HG03378 (cell line): ENCODE results near the gene COL11A2.

Experiments used
- ATAC-seq: cut with Tn5 transposase; IDR thresholded peaks from one replicate; pipeline ENCODE4 v1.9.1; 2021; ENCODE audit warnings: mild to moderate bottlenecking, moderate library complexity; ENCODE audit not compliant: unreplicated experiment

COL11A2 gene

DNA sequence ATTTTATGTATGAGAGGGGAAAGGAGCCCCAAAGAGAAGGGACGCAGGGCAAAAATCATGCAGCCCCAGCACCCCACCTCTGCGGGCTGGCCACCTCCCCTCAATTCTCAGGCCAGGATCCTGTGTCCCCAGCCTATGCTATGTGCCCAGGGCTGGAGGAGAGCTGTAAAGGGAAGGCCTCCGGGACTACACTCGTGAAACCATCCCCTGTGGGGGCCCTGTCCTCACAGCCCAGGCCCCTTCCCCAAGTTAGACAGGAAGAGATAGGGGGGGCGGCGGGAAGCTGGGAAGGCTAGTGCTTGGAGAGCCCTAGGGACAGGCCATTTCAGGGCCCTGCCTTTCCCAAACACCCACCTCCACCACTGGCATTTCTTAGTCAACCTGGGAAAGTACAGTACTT is 1.4 kb upstream of the COL11A2 start:
- no peak for ATAC-seq

DNA sequence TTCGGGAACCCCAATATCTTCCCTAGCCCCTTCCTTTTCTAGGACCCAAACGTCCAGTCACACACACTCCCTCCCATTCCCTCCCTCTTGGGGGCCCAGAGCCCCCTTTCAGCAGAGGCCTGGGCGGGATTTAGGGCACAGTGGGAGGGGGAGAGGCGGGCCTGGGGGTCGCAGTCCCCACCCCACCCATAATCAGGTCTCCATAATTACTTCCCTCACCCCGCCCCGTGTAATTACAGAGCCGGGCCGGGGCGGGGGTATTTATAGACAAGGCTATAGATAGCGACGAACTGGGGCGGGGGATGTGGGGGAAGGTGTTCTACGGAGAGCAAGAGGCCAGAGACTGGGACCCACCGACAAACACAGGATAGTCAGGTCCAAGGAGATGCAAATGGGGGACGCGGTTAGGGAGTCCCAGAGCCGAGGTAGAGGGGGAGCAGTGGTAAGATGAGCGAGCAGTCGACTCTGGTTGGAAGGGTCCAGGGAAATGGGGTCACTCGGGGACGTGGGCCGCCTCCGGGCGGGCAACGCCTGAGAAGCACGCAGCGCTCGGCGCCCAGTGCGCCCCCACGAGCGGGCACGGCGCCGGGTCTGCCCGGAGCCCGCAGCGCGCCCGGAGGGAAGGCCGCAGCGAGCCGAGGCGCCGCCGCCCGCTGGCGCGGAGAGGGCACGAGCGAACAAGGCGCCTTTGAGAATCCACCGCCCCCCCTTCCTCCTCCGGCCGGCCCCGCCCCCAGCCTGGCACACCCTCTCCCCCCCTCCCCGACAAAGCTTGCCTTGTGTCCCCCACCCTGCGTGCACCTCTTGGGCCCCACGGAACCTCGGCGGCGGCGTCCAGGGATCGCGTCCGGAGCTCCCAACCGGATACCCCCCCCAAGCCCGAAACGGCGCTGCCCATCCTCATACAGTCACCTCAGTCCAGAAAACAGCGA is 670 bp upstream of the COL11A2 start:
- ATAC-seq, result no peak

DNA sequence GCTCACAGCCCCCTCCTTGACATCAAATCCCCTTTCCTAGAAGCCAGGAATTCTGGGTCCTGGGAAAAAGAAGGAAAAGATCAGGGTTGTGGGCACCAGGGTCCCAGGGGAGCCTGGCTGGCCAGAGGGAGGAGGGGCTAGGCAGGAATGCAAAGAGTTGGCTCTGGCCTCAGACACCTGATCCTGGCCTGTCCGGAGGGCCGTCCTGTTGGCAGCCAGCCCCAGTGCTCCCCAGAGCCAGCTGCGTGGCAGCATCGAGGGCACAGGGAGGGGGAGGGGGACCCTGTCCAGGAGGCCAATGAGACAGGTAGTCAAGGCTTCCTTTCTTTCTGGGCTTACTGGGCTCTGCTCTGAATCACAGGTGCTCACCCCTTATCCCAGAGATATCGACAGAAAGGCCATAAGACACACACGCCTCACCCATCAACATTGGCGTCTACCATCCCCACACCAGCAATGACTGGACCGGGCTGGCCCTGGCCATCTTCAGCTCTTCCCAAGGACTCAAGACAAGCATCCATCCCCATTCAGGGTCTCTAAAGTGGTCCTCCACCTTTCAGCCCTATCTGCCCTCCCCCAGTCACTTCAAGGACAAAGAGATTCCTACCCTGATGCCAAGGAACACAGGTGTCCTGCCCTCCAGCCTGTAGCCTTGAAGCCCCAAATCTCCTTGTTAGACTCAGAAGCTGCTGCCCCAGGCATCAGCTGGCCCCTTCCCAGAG is 723 bp downstream of the COL11A2 start:
- no peak for ATAC-seq

DNA sequence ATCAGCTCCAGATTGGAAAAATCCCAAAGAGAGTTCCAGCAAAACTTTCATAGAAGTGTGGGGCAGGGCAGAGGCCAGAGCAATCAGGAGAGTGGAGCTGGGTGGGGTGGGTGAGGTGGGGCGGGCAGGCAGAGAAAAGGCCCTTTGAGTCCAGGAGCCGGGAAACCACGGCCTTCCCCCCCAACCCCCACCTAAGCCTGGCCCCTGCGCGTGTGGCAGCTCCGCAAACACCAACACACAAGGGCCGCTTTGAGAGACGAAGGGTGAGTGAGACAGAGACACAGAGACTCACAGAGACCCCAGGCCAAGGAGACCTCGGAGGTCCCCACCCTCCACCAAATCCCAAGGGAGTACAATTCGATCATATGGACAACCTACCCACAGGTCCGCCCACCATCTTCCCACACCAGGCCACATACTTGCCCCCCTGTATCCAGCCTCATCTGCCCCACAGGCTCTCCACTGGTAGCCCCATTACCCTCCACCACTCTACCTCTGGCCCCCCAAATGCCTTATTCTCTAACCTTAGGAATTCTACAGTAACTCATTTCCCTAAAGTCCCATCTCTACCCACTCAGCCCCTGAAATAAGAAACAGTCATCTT is 1.7 kb downstream of the COL11A2 start:
- ATAC-seq, result no peak

DNA sequence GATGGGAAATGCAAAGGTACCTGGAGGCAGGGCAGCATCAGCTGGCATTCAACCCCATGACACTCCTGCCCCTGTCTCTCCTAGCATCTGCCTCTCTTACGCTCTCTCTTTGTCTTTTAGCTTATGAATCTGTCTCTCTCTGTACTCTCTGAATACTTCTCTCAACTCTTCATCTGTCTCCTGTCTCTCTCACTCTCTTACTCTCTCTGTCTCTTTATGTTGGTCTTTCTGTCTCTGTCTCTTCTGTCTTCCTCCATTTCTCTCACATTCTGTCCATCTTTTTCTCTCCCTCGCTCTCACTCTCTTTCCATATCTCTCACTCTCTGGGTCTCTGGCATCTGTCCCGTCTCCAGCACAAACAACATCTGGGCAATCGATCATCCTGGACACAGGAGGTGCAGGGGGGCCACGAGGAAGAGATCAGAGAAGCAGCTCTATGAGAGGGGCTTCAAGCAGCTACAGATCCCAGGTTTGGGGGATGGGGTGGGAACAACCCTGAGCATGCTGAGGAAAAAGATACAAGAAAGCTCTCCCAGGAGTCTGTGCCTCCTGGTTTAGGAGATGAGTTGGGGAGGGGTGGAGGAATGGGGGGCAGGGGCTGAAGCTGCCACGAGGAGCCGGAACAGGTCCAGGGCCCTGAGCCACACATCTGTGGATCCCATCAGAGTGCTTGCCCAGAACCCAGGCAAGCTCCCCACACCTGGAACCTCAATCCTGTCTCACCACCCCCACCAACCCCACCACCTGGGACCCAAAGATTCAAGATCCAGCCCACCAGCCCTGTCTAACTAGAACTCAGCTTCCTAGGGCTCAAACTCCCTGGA is 2.4 kb downstream of the COL11A2 start:
- no peak for ATAC-seq

DNA sequence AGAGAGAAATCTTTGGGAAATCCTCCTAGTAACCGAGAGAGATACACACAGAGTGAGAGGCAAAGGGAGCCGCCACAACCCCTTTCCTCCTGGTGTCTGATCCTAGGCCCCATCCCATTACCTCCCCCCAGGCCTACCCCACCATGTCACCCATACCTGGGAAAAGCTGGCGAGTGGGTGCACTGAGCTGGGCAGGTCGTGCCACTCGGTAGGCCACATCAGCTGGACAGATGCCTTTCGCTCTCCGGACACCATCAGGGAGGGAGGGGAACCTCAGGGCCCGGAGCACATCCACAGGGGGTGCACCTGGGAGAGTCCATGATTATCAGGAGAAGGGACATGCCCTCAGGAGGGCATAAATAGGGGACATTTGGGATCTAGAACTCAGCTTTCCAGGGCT is 3.1 kb downstream of the COL11A2 start:
- no peak for ATAC-seq

DNA sequence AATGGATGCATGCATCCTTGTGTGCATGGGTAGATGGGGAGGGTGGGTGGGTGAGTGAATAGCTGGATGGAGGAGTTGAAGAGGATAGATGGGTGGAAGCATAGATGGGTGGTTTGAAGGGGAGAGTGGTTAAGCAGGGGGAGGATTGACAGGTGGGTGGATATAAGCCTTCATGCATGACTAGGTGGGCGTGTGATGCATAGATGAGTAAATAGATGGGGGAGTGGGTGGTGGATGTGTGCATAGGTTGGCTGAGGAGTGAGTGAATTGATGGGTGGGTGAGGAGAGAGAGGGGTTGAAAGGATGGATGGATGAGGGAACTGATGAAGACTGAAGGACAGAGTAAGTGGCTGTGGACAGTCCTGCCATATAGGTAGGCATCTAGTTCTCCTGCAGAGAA is 4.5 kb downstream of the COL11A2 start:
- no peak for ATAC-seq

DNA sequence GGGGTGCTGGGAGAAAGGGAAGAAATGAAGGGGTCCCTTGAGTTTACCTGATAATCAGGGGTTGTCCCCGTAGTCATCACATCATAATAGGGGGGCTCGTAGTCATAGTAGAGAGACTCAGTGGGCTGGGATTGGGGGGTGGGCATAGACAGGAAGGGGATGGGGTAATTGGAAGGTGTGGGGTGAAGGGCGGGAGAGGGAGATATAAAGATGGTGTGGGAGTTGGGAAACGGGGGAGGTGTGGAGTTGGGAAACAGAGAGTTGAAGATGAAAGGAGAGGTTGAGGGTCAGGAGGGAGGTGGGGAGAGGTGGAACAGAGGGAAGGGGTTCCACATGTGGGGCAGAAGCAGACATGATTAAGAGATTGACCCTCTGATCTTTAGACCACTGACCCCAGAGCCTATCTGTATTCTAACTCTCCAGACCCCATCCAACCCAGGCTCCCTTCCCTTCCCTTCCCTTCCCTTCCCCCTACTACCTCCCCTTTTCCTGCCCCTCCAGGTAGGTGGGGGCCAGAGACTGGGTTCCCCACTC is 6.5 kb downstream of the COL11A2 start:
- ATAC-seq, result no peak

DNA sequence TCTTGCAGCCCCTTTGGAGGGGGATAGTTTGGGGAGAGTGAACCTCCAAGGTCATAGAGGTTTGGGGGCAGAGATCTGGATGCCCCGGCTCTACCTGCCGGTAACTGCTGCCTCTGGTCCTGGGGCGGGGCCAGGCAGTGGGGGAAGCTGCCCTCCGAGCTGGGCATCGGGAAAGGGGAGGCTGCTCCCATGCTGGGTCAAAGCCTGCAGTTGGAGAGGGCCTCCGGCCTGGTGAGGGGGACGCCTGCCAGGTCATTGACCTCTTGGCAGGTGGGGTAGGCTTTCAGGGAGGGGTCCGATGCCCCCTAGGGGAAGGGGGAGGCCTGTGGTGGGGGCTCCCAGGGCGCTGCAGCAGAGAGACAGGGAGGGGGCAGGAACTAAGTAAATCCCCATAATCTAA is 7.1 kb downstream of the COL11A2 start:
- no peak for ATAC-seq

DNA sequence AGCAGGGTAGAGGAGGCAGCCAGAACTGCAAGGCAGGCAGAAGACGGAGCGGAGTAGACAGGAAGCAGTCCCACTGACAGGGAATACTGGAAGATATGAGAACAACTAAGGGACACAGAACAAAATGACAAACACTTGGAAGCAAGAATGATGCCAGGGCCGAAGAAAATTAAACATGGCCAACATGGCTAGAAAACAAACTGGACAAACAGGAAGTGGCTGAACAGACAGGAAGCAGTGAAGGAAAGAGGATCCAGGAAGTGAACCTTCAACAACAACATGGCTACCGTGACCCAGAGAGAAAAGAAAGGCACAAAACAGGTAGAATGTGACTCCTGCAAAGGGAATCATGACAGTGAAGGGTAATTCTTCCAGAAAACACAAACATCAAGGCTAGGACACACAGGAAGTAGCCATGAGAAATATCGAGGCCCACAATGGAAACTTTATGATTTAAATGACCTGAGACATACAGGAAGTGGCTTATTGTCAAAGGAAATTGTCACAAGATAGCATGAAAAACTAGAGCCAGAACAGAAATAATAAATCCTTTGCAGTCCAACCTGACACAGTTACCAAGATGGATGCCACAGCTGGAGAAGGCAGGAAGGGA is 9.1 kb downstream of the COL11A2 start:
- ATAC-seq, result no peak

DNA sequence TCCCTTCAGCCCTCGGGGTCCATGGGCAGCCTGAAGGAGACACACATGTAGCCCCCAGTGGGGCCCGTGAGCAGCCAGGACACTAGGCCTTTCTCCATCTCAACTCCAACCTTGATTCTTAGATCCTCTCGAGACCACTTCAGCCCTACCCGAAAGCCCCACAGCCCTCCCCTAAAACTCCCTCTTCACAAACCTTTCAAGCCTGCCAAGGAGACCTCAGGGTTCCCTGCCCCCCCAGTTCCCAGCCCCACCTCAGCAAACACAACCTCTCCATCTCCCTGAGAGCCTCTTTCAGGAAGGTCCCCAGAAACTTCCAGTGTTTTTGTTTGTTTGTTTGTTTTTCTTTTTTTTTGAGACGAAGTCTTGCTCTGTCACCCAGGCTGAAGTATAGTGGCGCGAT is 11.1 kb downstream of the COL11A2 start:
- ATAC-seq, result no peak

DNA sequence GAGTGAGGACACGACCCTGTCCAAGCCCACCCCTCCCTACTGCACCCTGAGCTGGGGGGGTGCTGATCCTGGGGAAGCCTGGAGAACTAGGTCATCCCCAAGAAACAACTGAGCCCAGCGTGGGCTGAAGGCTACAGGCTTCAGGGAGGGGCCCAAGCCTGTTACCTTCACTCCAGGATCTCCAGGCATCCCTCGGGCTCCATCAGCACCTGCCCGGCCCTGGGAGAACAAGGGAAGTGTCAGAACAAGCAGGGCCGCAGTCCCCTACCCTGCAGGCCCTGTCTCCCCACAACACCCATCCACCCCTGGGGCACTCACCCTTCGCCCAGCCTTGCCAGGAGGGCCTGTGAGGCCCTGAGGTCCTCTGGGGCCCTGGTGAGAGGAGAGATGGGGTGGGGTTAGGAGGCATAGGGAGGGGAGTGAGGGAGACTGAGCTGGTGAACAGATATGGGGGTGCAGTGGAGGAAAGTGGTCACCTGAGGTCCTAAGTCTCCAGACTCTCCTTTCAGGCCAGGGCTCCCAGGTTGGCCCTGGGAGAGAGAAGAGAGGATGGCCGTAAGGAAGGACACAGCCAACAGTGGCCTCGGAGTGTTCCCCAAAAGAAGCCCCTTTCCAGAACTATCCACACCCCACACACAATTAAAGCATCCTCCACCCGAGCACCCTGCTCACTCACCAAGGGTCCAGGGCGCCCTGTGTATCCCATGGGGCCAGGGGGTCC is 13.4 kb downstream of the COL11A2 start:
- no peak for ATAC-seq

DNA sequence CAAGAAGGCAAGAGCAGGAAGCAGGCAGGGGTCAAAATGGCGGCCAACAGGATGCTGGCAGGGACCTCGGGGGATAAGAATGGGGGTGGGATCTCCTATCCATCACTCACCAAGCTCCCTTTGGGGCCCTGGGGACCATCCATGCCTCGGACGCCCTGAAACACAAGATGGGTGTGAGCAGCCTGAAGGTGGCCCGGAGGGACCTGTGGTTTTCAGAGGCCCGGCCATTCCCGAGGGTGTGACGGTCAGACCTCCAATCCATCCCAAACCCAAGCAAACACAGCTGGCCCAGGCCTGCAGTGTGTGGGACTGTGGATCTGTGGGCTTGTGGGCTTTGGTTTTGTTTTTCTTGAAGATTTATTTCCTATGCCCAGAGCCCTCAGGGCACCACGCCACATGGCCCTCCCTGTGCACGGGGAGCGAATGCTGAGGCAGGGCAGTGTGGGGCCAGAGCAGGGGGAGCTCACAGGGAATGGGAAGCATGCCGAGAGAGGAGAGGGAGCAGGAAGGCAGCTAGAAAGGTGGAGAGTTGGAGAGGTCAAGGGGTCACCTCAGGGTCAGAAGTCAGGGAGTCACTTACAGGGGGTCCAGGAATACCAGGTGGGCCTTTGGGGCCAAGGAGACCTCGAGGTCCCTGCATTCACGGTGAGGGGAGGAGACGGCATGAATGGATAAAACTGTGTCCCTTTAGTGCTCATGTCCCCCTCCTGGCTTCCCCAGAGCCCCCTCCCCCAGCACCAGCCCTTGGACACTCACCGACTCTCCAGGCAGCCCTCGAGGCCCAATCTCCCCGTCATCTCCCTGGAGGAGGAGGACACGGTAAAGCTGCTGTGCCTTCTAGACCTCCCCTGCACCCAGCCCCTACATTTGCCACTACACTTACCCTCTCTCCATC is 14.5 kb downstream of the COL11A2 start:
- ATAC-seq, result no peak

DNA sequence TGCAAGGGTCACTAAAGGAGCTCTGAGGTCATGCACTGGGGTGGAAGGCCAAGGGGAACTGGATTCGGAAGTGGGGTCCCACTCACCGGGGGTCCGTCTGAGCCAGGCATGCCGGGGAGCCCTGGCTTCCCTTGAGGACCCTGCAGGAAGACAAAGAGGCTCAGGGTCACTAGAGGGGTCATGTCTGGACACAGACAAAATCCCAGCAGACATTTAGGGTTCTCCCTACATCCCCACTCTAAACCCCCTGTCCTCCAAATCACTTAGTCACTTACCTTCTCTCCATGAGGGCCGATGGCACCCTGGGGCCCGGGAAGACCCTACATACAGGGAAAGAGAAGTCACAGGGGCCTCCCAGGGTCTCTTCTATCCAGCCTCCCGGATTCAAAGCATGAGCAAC is 15.4 kb downstream of the COL11A2 start:
- ATAC-seq, result no peak

DNA sequence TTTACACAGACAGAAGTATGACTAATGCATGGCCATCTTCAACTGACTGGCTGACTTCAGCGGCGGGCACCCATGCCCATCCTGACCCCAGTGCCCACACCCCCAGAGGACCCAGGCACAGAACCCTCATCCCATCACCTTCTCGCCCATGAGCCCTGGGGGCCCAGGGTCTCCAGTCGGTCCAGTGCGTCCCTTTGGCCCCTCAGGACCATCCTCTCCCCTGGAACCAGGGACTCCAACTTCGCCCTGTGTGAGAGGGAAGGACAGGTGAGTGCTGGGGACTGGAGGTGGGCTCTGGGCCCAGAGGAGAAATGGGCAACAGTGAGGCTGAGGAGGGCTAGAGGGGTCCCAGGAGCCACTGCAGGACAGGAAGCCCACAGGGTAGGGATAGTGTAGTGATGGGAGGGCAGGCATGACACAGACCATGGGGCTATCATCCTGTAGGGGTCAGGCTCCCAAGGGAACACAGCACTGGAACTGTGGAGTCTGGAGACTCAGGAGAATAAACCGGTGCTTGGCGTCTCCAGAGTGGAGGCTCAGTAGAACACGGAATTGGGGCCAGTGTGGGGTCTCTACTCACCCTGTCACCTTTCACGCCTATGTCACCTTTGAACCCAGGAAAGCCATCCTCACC is 16.7 kb downstream of the COL11A2 start:
- ATAC-seq, result no peak

DNA sequence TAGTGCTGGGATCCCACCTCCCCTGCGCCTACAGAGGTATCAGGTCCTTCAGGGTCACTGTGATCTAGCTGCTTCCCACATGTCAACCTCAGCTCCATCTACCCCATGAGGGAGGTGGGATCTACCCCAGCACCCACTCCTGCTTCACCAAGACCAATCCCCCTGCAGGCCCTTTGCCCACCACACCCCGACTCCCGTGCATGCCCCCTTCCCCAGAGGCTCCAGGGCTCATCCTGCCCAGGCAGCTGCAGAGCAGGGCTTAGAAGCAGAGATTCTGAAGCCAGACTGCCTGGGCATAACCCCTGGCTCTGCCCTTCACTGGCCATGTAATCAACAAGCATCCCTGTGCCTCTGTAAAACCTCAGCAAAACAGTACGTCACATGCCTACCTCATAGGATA is 17.5 kb downstream of the COL11A2 start:
- ATAC-seq, result no peak

DNA sequence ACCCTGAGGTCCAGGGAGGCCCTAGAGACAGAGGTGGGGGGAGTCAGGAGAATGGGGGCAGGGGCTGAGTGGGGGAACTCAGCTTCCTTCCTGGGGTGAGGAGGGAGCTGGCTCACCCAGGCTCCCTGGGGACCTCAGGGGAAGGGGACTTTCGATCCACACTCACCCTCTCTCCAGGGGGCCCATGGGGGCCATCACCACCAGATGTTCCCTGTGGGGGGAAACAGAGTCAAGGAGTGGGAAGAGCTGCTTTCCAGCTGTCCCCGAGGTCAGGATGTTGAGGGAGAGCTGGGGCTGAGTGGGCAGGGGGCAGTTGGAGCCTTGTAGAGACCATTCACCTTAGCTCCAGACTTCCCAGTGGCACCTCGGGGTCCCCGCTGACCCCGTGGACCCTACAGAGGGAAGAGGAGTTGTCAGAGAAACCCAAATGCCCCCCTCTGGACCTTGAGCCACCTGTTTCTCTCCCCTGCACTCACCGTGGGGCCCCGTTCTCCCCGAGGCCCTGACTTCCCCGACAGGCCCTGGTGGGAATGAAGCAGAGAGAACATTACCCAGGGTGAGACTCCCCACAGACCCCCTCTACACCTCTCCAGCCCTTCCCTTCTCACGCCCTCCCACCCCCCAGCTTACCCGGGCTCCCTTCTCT is 18.6 kb downstream of the COL11A2 start:
- no peak for ATAC-seq
